ENCODE data around the gene MAML3. TPM values are rescaled to one million over a fixed set of nuclear protein-coding genes. Genes with fewer than 3 reads are reported as not detected.

MAML3 gene
- total and polyA plus RNA-seq, 3 experiments from 2014 or later = 0.44 to 0.57 (median 0.52) TPM

GRCh38 chr4:140025470-140025869 lies 128.5 kb downstream of the MAML3 start:
- Mint-ChIP-seq H3K27me3 (peaks cover 3 to 24% of the 10 kb centered on the region in 2 donors), H3K9me3 (no peaks in the 10 kb centered on the region), H3K4me1 (no peaks in the 10 kb centered on the region), H3K36me3 (no peaks in the 10 kb centered on the region), H3K4me3 (no peak overlapping the region), H3K27ac (no peak overlapping the region)
- Histone ChIP-seq H3K9me3 (ENCODE audit: low read length) (no peaks in the 10 kb centered on the region), H3K4me3 (ENCODE audit: low read length) (no peak overlapping the region), H3K36me3 (ENCODE audit: insufficient read depth, low read length) (no peaks in the 10 kb centered on the region), H3K4me1 (ENCODE audit: insufficient read depth, low read length) (no peaks in the 10 kb centered on the region), H3K27me3 (ENCODE audit: insufficient read depth, low read length, poor library complexity, severe bottlenecking) (no peaks in the 10 kb centered on the region), H3K27ac (ENCODE audit: low read depth, low read length) (no peak overlapping the region)
- ChIA-PET CTCF (no interaction called here), POLR2A (no interaction called here)
- no peak for DNase-seq

GRCh38 chr4:140020457-140021361 lies 133.3 kb downstream of the MAML3 start:
- peak overlapping the region in 1 of 8 donors; percentile 34 for H3K27ac Mint-ChIP-seq
- no peaks in the 10 kb centered on the region for H3K27me3 Mint-ChIP-seq
- H3K27ac ChIP-seq (ENCODE audit: low read depth, low read length) = no peak overlapping the region
- no peak overlapping the region for H3K4me3 ChIP-seq (ENCODE audit: low read length)
- no peaks in the 10 kb centered on the region for H3K36me3 ChIP-seq (ENCODE audit: insufficient read depth, low read length)
- H3K4me3 Mint-ChIP-seq = no peak overlapping the region
- H3K9me3 Mint-ChIP-seq = no peaks in the 10 kb centered on the region
- H3K27me3 ChIP-seq (ENCODE audit: insufficient read depth, low read length, poor library complexity, severe bottlenecking) = no peaks in the 10 kb centered on the region
- no peaks in the 10 kb centered on the region for H3K36me3 Mint-ChIP-seq
- POLR2A ChIA-PET = no interaction called here
- H3K9me3 ChIP-seq (ENCODE audit: low read length) = no peaks in the 10 kb centered on the region
- H3K4me1 ChIP-seq (ENCODE audit: insufficient read depth, low read length) = no peaks in the 10 kb centered on the region
- DNase-seq = no peak
- no peaks in the 10 kb centered on the region for H3K4me1 Mint-ChIP-seq
- CTCF ChIA-PET = no interaction called here

DNA sequence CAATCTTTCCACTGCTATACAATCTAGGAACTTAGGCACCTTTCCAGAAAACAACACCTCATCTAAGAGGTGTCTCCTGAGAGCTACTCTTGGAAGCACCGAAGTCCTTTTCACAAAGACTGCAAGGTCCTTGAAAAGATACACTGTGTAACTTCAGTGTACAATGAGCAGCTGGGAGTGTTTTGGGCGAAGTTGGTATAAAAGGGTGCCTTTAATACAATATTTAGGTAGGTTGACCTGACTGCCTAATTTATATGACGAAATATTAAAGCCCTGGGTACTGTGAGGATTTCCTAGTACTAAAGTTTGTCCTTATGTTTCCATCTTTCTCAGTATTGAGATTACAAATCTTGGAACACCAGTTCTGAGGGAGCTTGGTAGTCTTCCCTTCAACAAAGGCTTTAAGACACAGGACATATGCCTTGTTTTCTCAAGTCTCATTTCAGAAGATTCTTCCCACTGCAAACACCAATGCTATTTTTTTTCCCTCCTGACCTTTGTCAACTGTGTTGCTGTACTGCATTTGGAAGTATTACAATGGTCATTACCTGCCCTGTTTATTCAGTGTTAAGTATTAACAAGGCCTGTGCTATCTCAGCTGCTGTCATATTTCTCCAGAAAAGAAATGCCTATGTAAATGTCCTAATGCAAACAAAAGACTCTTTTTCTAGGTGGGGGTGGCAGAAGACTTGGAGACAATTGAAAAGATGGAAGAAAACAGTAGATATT lies 134.2 kb downstream of the MAML3 start:
- Histone ChIP-seq H3K4me1 (ENCODE audit: insufficient read depth, low read length) (no peaks in the 10 kb centered on the region), H3K36me3 (ENCODE audit: insufficient read depth, low read length) (no peaks in the 10 kb centered on the region), H3K9me3 (ENCODE audit: low read length) (no peaks in the 10 kb centered on the region), H3K4me3 (ENCODE audit: low read length) (no peak overlapping the region), H3K27me3 (ENCODE audit: insufficient read depth, low read length, poor library complexity, severe bottlenecking) (no peaks in the 10 kb centered on the region), H3K27ac (ENCODE audit: low read depth, low read length) (no peak overlapping the region)
- no peaks in the 10 kb centered on the region for H3K36me3 Mint-ChIP-seq
- ChIA-PET POLR2A (no interaction called here), CTCF (no interaction called here)
- H3K27me3 Mint-ChIP-seq = no peaks in the 10 kb centered on the region
- H3K4me1 Mint-ChIP-seq = no peaks in the 10 kb centered on the region
- H3K27ac Mint-ChIP-seq = no peak overlapping the region
- no peak for DNase-seq
- H3K4me3 Mint-ChIP-seq = no peak overlapping the region
- no peaks in the 10 kb centered on the region for H3K9me3 Mint-ChIP-seq

- H3K36me3 ChIP-seq (ENCODE audit: insufficient read depth, low read length) = no peaks in the 10 kb centered on the region
- H3K4me1 ChIP-seq (ENCODE audit: insufficient read depth, low read length) = no peaks in the 10 kb centered on the region
- no peaks in the 10 kb centered on the region for H3K27me3 ChIP-seq (ENCODE audit: insufficient read depth, low read length, poor library complexity, severe bottlenecking)
- ChIA-PET POLR2A (no interaction called here), CTCF (no interaction called here)
- H3K9me3 Mint-ChIP-seq = no peaks in the 10 kb centered on the region
- no peaks in the 10 kb centered on the region for H3K9me3 ChIP-seq (ENCODE audit: low read length)
- H3K4me3 Mint-ChIP-seq = no peak overlapping the region
- peaks cover 0 to 4% of the 10 kb centered on the region in 2 donors for H3K27me3 Mint-ChIP-seq
- no peak overlapping the region for H3K4me3 ChIP-seq (ENCODE audit: low read length)
- no peaks in the 10 kb centered on the region for H3K36me3 Mint-ChIP-seq
- DNase-seq = no peak
- no peak overlapping the region for H3K27ac Mint-ChIP-seq
- H3K27ac ChIP-seq (ENCODE audit: low read depth, low read length) = no peak overlapping the region
- H3K4me1 Mint-ChIP-seq = no peaks in the 10 kb centered on the region
These were observed 134.9 kb downstream of the MAML3 start for GRCh38 chr4:140018931-140019618.

GRCh38 chr4:140014284-140014683 lies 139.7 kb downstream of the MAML3 start:
- Histone ChIP-seq H3K4me1 (ENCODE audit: insufficient read depth, low read length) (no peaks in the 10 kb centered on the region), H3K4me3 (ENCODE audit: low read length) (no peak overlapping the region), H3K9me3 (ENCODE audit: low read length) (no peaks in the 10 kb centered on the region), H3K27me3 (ENCODE audit: insufficient read depth, low read length, poor library complexity, severe bottlenecking) (no peaks in the 10 kb centered on the region), H3K27ac (ENCODE audit: low read depth, low read length) (no peak overlapping the region), H3K36me3 (ENCODE audit: insufficient read depth, low read length) (no peaks in the 10 kb centered on the region)
- H3K27me3 Mint-ChIP-seq = peaks cover 6 to 16% of the 10 kb centered on the region in 2 donors
- H3K4me1 Mint-ChIP-seq = peaks cover 0 to 5% (median 0%) of the 10 kb centered on the region in 3 donors
- no peaks in the 10 kb centered on the region for H3K36me3 Mint-ChIP-seq
- no peak for DNase-seq
- peaks cover 0 to 2% (median 0%) of the 10 kb centered on the region in 5 donors for H3K9me3 Mint-ChIP-seq
- ChIA-PET POLR2A (no interaction called here), CTCF (interaction anchor here (5.5 kb wide), 1 partner anchor 239 kb away, joined by 54 read pairs; no protein-coding TSS in a partner anchor)
- H3K27ac Mint-ChIP-seq = no peak overlapping the region
- no peak overlapping the region for H3K4me3 Mint-ChIP-seq

- Histone ChIP-seq H3K27ac (ENCODE audit: low read depth, low read length) (no peak overlapping the region), H3K9me3 (ENCODE audit: low read length) (no peaks in the 10 kb centered on the region), H3K36me3 (ENCODE audit: insufficient read depth, low read length) (no peaks in the 10 kb centered on the region), H3K27me3 (ENCODE audit: insufficient read depth, low read length, poor library complexity, severe bottlenecking) (no peaks in the 10 kb centered on the region), H3K4me3 (ENCODE audit: low read length) (no peak overlapping the region), H3K4me1 (ENCODE audit: insufficient read depth, low read length) (no peaks in the 10 kb centered on the region)
- H3K36me3 Mint-ChIP-seq = no peaks in the 10 kb centered on the region
- ChIA-PET POLR2A (no interaction called here), CTCF (interaction anchor here (1.0 to 5.5 kb wide), 4 partner anchors 72 to 278 kb away, joined by 3 to 54 read pairs (median 4); no protein-coding TSS in a partner anchor)
- H3K27ac Mint-ChIP-seq = no peak overlapping the region
- H3K4me1 Mint-ChIP-seq = peaks cover 0 to 5% (median 0%) of the 10 kb centered on the region in 3 donors
- DNase-seq = peak in 4 of 5 donors; percentile 21 to 69 (median 47)
- peaks cover 0 to 2% (median 0%) of the 10 kb centered on the region in 5 donors for H3K9me3 Mint-ChIP-seq
- H3K4me3 Mint-ChIP-seq = no peak overlapping the region
- H3K27me3 Mint-ChIP-seq = peaks cover 6 to 16% of the 10 kb centered on the region in 2 donors
These were observed 141.1 kb downstream of the MAML3 start for GRCh38 chr4:140012688-140013486.

DNA sequence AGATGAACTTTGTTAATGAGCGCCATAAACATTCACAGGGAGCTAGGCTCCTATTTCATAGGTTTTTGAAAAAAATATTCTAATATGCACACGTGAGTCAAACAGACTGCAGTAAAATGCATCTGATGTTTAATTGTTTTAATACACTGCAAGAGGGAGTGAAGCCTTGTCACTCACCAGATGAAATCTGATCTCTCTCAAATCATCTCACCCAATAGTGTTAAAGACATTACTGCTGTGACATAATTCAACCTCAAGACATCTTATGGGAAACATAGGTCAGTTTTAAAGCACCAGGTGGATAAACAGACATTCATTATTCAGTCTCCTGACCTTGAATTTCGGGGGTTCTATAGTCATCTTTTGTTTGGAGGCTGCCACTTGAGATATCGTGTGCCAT lies 148.3 kb downstream of the MAML3 start:
- Histone ChIP-seq H3K4me3 (ENCODE audit: low read length) (no peak overlapping the region), H3K9me3 (ENCODE audit: low read length) (no peaks in the 10 kb centered on the region), H3K27ac (ENCODE audit: low read depth, low read length) (no peak overlapping the region), H3K4me1 (ENCODE audit: insufficient read depth, low read length) (no peaks in the 10 kb centered on the region), H3K27me3 (ENCODE audit: insufficient read depth, low read length, poor library complexity, severe bottlenecking) (no peaks in the 10 kb centered on the region), H3K36me3 (ENCODE audit: insufficient read depth, low read length) (no peaks in the 10 kb centered on the region)
- peaks cover 4 to 29% of the 10 kb centered on the region in 2 donors for H3K27me3 Mint-ChIP-seq
- no peak for DNase-seq
- no peaks in the 10 kb centered on the region for H3K36me3 Mint-ChIP-seq
- H3K9me3 Mint-ChIP-seq = no peaks in the 10 kb centered on the region
- ChIA-PET CTCF (no interaction called here), POLR2A (no interaction called here)
- no peak overlapping the region for H3K4me3 Mint-ChIP-seq
- H3K4me1 Mint-ChIP-seq = no peaks in the 10 kb centered on the region
- H3K27ac Mint-ChIP-seq = no peak overlapping the region

Measured in CD8-positive, alpha-beta memory T cell (primary cell).